Measurements from ENCODE around the gene ELN. TPM values are rescaled to one million over a fixed set of nuclear protein-coding genes. Genes with fewer than 3 reads are reported as not detected.

The ELN gene
- total and polyA plus RNA-seq, 9 of the 15 experiments (the other 6 are each of a cell fraction or from before 2014, with no cell fraction given) = 0.20 TPM; not detected in 8

GRCh38 chr7:74042746-74043522 lies 15.0 kb downstream of the ELN start:
- CTCF ChIA-PET (ENCODE audit: low intra/inter-chr PET ratio) = no interaction called here

GRCh38 chr7:74043523-74043951 lies 15.6 kb downstream of the ELN start:
- Histone ChIP-seq H2AFZ (ENCODE audit: low read depth, low read length) (no peak overlapping the region), H3K4me1 (replicated peaks in 1 of 2; ENCODE audit: control insufficient read depth in 2 of 2, insufficient read depth in 2 of 2, low read length in 2 of 2) (peaks cover 0 to 10% of the 10 kb centered on the region in 2 experiments; a peak in 1 of 5 replicates), H3K4me2 (ENCODE audit: insufficient read depth, low read length) (no peak overlapping the region), H3K9me1 (ENCODE audit: control insufficient read depth, insufficient read depth, low read length) (no peaks in the 10 kb centered on the region), H3K36me3 (ENCODE audit: control insufficient read depth, insufficient read depth, low read length) (no peaks in the 10 kb centered on the region), H3K27ac (ENCODE audit: extremely low read depth, low read depth, low read length) (no peak overlapping the region), H3K9me3 (replicated peaks; ENCODE audit: control insufficient read depth, insufficient read depth, low read depth, low read length) (no peaks in the 10 kb centered on the region), H3K9ac (ENCODE audit: insufficient read depth in 1 of 2, low read depth in 2 of 2, low read length in 2 of 2) (no peak overlapping the region), H3K27me3 (ENCODE audit: control insufficient read depth in 2 of 2, insufficient read depth in 2 of 2, low read length in 2 of 2) (peaks cover 38 to 84% of the 10 kb centered on the region in 2 experiments; a peak in 4 of 5 replicates), H3K79me2 (ENCODE audit: control insufficient read depth, insufficient read depth, low read length) (no peaks in the 10 kb centered on the region), H3K4me3 (no peak overlapping the region), H4K20me1 (replicated peaks; ENCODE audit: control insufficient read depth, insufficient read depth, low read length) (peaks cover 6% of the 10 kb centered on the region)
- ATAC-seq (no peak), FAIRE-seq (no peak), DNase-seq (ENCODE audit: extremely low read depth in 1 of 4, low spot score in 3 of 4) (no peak)
- ChIA-PET POLR2A (interaction anchor here (0.6 to 1.1 kb wide), 3 partner anchors 35 to 472 kb away, joined by 3 read pairs; no protein-coding TSS in a partner anchor), CTCF (ENCODE audit: low intra/inter-chr PET ratio) (no interaction called here)
- in situ Hi-C loops (cut with MboI) (no loop called here), intact Hi-C loops (cut with micrococcal nuclease) (no loop called here)
- WGBS (ENCODE audit: insufficient coverage, low coverage, missing lambda C conversion rate) = 2% methylated on average over 9 of the region's 9 CpGs
- no TSS peak for BruUV-seq (replicated peaks)
- no peak for TF ChIP-seq ATF1 (CRISPR knock-in tag; IDR thresholded peaks at IDR 0.05)
- TF ChIP-seq ATF1 (tag; IDR thresholded peaks at IDR 0.05) = no peak
- TF ChIP-seq STAG1 (CRISPR knock-in tag; IDR thresholded peaks at IDR 0.05; ENCODE audit: borderline replicate concordance) = no peak
- no peak for TF ChIP-seq SRSF9 (IDR thresholded peaks at IDR 0.05; ENCODE audit: borderline replicate concordance, low read depth, low read length)
- TF ChIP-seq JUN (IDR thresholded peaks at IDR 0.05; ENCODE audit: borderline replicate concordance, low read depth, low read length) = no peak
- no peak for TF ChIP-seq JUN (CRISPR knock-in tag; IDR thresholded peaks at IDR 0.05; ENCODE audit: borderline replicate concordance)
- TF ChIP-seq RFX7 (CRISPR knock-in tag; IDR thresholded peaks at IDR 0.05) = no peak
- no peak for TF ChIP-seq AFF1 (IDR thresholded peaks at IDR 0.05; ENCODE audit: low read depth in 1 of 2, partially characterized antibody in 2 of 2)
- TF ChIP-seq SMAD4 (CRISPR knock-in tag; conservative IDR thresholded peaks at IDR 0.05) = no peak

More at GRCh38 chr7:74042746-74043522, 15.0 kb downstream of the ELN start:
- Histone ChIP-seq H4K20me1 (replicated peaks; ENCODE audit: control insufficient read depth, insufficient read depth, low read length) (peaks cover 11% of the 10 kb centered on the region), H3K36me3 (ENCODE audit: control insufficient read depth, insufficient read depth, low read length) (no peaks in the 10 kb centered on the region), H3K4me1 (replicated peaks in 1 of 2; ENCODE audit: control insufficient read depth in 2 of 2, insufficient read depth in 2 of 2, low read length in 2 of 2) (peaks cover 0 to 10% of the 10 kb centered on the region in 2 experiments; a peak in 1 of 5 replicates), H3K9ac (ENCODE audit: insufficient read depth in 1 of 2, low read depth in 2 of 2, low read length in 2 of 2) (peak overlapping the region in 1 of 2 experiments; percentile 7; a peak in 1 of 4 replicates), H3K27ac (ENCODE audit: extremely low read depth, low read depth, low read length) (no peak overlapping the region), H3K79me2 (ENCODE audit: control insufficient read depth, insufficient read depth, low read length) (no peaks in the 10 kb centered on the region), H3K4me2 (ENCODE audit: insufficient read depth, low read length) (no peak overlapping the region), H2AFZ (ENCODE audit: low read depth, low read length) (no peak overlapping the region), H3K9me3 (replicated peaks; ENCODE audit: control insufficient read depth, insufficient read depth, low read depth, low read length) (no peaks in the 10 kb centered on the region), H3K9me1 (ENCODE audit: control insufficient read depth, insufficient read depth, low read length) (no peaks in the 10 kb centered on the region), H3K4me3 (no peak overlapping the region), H3K27me3 (ENCODE audit: control insufficient read depth in 2 of 2, insufficient read depth in 2 of 2, low read length in 2 of 2) (peaks cover 42 to 89% of the 10 kb centered on the region in 2 experiments; a peak in 4 of 5 replicates)
- FAIRE-seq (no peak), DNase-seq (ENCODE audit: extremely low read depth in 1 of 4, low spot score in 3 of 4) (no peak), ATAC-seq (no peak)
- intact Hi-C loops (cut with micrococcal nuclease) (no loop called here), in situ Hi-C loops (cut with MboI) (no loop called here)
- BruUV-seq (replicated peaks) = no TSS peak
- 5% methylated on average over 24 of the region's 24 CpGs for WGBS (ENCODE audit: insufficient coverage, low coverage, missing lambda C conversion rate)
- POLR2A ChIA-PET = no interaction called here
- 0 out of 2 replicates have a peak, but pooled peaks have one; percentile 8 for TF ChIP-seq CEBPB (tag; IDR thresholded peaks at IDR 0.05)
- no peak for TF ChIP-seq MIER1 (IDR thresholded peaks at IDR 0.05; ENCODE audit: low read depth)
